Lower leg skin (tissue), 4 donors: ENCODE data around the gene SMCO4. TPM values are rescaled to one million over a fixed set of nuclear protein-coding genes. Genes with fewer than 3 reads are reported as not detected.
"Not testable (repeated sequence)": the region's sequence is repeated elsewhere in the genome, so short reads cannot be mapped to it uniquely, and the experiment has no call there.

Source experiments
- DNase-seq, 2 donors: peaks; one replicate each; pipeline ENCODE4 v3.0.0-alpha.2; 2019; ENCODE audit warnings: low spot score in 2 of 2
- H3K4me3 ChIP-seq: fragments of 200-600 bp; sonication (generic); 2 replicates; pipeline ENCODE4 v1.5.1; 2017; ENCODE audit warnings: mild to moderate bottlenecking, low read depth; ENCODE audit not compliant: poor library complexity, severe bottlenecking
- CTCF ChIP-seq, 3 donors: fragments of 450-650 bp; IDR thresholded peaks; one replicate each; pipeline ENCODE4 v1.5.1; 2016; ENCODE audit warnings: antibody characterized with exemption in 3 of 3, mild to moderate bottlenecking in 3 of 3, moderate library complexity in 2 of 3
- POLR2A ChIP-seq, 2 donors: fragments of 450-650 bp; IDR thresholded peaks; one replicate each; pipeline ENCODE4 v1.6.1; 2016 to 2017; ENCODE audit warnings: antibody characterized with exemption in 2 of 2, mild to moderate bottlenecking in 1 of 2, moderate library complexity in 1 of 2
- WGBS, 2 donors: methylation state at CpG; one replicate each; pipeline ENCODE4 v1.1.5; 2018; 5-methylcytosine and 5-hydroxymethylcytosine counted together
- intact Hi-C: fragments of 100-400 bp; cut with DNase I; formaldehyde crosslinking; loops from one replicate; pipeline ENCODE4 v1.15.0; 2023; ENCODE audit warnings: low total_unique reads
- total RNA-seq, 4 donors: library from RNA; depleted of rRNA; stranded (reverse); fragments of >200 nt; gene quantifications; one replicate each; pipeline ENCODE4 v1.1.0, GENCODE V29; 2016

Gene SMCO4
- total RNA-seq, 4 donors from 2014 or later, result 8.2 to 30.4 (median 15.3) TPM

GRCh38 chr11:93537767-93538261 is 5.4 kb downstream of the SMCO4 start:
- WGBS, 2 donors, result 54 to 58% methylated on average over 12 to 14 of the region's 14 CpGs
- no peak overlapping the region for H3K4me3 ChIP-seq
- DNase-seq, result peak in 1 of 2 donors; percentile 86
- intact Hi-C loops, result no loop called here
- TF ChIP-seq POLR2A (IDR thresholded peaks at IDR 0.05) (no peak), CTCF (IDR thresholded peaks at IDR 0.05) (no peak)

- WGBS, 2 donors, result 24 to 40% methylated on average over 5 of the region's 5 CpGs
- intact Hi-C loops, result no loop called here
- no peak for DNase-seq
- TF ChIP-seq POLR2A (IDR thresholded peaks at IDR 0.05) (no peak), CTCF (IDR thresholded peaks at IDR 0.05) (no peak)
- no peak overlapping the region for H3K4me3 ChIP-seq
Measured at GRCh38 chr11:93537049-93537448, 6.1 kb downstream of the SMCO4 start.

- DNase-seq, result no peak
- intact Hi-C loops, result no loop called here
- TF ChIP-seq POLR2A (IDR thresholded peaks at IDR 0.05) (no peak), CTCF (IDR thresholded peaks at IDR 0.05) (no peak)
- no peak overlapping the region for H3K4me3 ChIP-seq
- WGBS, 2 donors, result 71 to 75% methylated on average over 2 of the region's 2 CpGs
Measured at GRCh38 chr11:93536101-93536861, 6.9 kb downstream of the SMCO4 start.

GRCh38 chr11:93535578-93535977 is 7.6 kb downstream of the SMCO4 start:
- DNase-seq, intact Hi-C loops, H3K4me3 ChIP-seq: not testable (repeated sequence)
- WGBS, 2 donors, result 66 to 67% methylated on average over 2 of the region's 2 CpGs

GRCh38 chr11:93532806-93533205 is 10.4 kb downstream of the SMCO4 start:
- TF ChIP-seq POLR2A (IDR thresholded peaks at IDR 0.05) (no peak), CTCF (IDR thresholded peaks at IDR 0.05) (no peak)
- H3K4me3 ChIP-seq, result no peak overlapping the region
- no peak for DNase-seq
- intact Hi-C loops, result no loop called here
- WGBS, 2 donors, result 70 to 80% methylated on average over 5 of the region's 5 CpGs

- intact Hi-C loops, result no loop called here
- H3K4me3 ChIP-seq, result no peak overlapping the region
- TF ChIP-seq POLR2A (IDR thresholded peaks at IDR 0.05), result no peak
- TF ChIP-seq CTCF (IDR thresholded peaks at IDR 0.05), result no peak
- no peak for DNase-seq
- 86 to 88% methylated on average over 3 of the region's 3 CpGs for WGBS, 2 donors
Measured at GRCh38 chr11:93532281-93532789, 10.9 kb downstream of the SMCO4 start.
